ENCODE data around the gene CEPT1. TPM values are rescaled to one million over a fixed set of nuclear protein-coding genes. Genes with fewer than 3 reads are reported as not detected.

The CEPT1 gene
- total and polyA plus RNA-seq, 2 of the 4 experiments (the other 2 are of a cell fraction): 13.3 to 27.4 TPM

DNA sequence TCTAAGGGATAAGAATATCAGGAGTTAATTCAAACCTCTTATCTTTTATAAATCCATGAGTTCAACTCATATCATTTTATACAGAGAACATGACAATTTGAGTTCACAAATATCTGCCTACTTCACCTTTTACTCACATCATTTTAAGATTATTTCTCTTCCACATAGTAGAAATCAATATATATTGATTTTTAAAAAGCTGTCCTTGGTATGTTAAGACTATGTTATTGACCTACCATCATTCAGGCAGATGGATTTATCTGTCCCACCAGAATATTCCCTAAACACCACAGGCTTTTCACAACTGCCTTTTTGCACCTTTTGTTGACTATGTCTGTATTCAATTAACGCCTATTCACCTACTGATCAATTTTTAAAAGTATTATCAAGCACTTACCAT, 13.7 kb upstream of the CEPT1 start:
- no peak overlapping the region for H4K91ac ChIP-seq (ENCODE audit: insufficient read depth, low read depth, low read length)
- H3K27me3 ChIP-seq (ENCODE audit: control insufficient read depth, insufficient read depth, low read length): no peaks in the 10 kb centered on the region
- H2AK5ac ChIP-seq (ENCODE audit: low read depth, low read length): no peak overlapping the region
- H4K8ac ChIP-seq (ENCODE audit: low read depth in 2 of 2, low read length in 2 of 2): no peak overlapping the region
- no peak overlapping the region for H4K5ac ChIP-seq (ENCODE audit: low read depth, low read length)
- dilution Hi-C loops (cut with HindIII; ENCODE audit: low sequenced_read_pairs, unreplicated experiment) (no loop called here), in situ Hi-C loops (cut with MboI; ENCODE audit: low sequenced_read_pairs) (no loop called here), intact Hi-C loops (cut with micrococcal nuclease) (no loop called here)
- no peaks in the 10 kb centered on the region for H4K20me1 ChIP-seq (ENCODE audit: insufficient read depth, low read length)
- no peak overlapping the region for H3K27ac ChIP-seq (ENCODE audit: insufficient read depth, low read length)
- DNase-seq (no peak), ATAC-seq (ENCODE audit: low read depth) (no peak)
- BruUV-seq (replicated peaks): no TSS peak
- no peak overlapping the region for H3K23ac ChIP-seq (ENCODE audit: low read depth, low read length)
- H2BK5ac ChIP-seq (ENCODE audit: low read depth, low read length, poor library complexity, severe bottlenecking): no peak overlapping the region
- ChIA-PET POLR2A (ENCODE audit: unreplicated experiment) (no interaction called here), CTCF (no interaction called here)
- WGBS, 2 experiments (ENCODE audit: extremely low coverage in 2 of 2, insufficient read length in 1 of 2): 86% methylated on average over 1 of the region's 1 CpG; no CpG with 5 or more reads in 1 of the 2 experiments
- no peak overlapping the region for H2BK120ac ChIP-seq (ENCODE audit: low read depth, low read length)
- H3K56ac ChIP-seq (ENCODE audit: extremely low read depth, insufficient read depth, low read length): no peak overlapping the region
- H2AK9ac ChIP-seq (replicated peaks; ENCODE audit: low read depth, low read length, poor library complexity): no peak overlapping the region
- no peaks in the 10 kb centered on the region for H3K4me1 ChIP-seq (ENCODE audit: control insufficient read depth, insufficient read depth, low read length)
- no peak overlapping the region for H3K9ac ChIP-seq (ENCODE audit: low read depth, low read length)
- no peak overlapping the region for H2BK15ac ChIP-seq (ENCODE audit: low read depth, low read length)
- H2BK20ac ChIP-seq (ENCODE audit: low read depth, low read length): no peak overlapping the region
- H3K79me1 ChIP-seq (ENCODE audit: low read depth in 1 of 2, low read length in 2 of 2): peaks cover 0 to 4% of the 10 kb centered on the region in 2 experiments; a peak in 1 of 4 replicates
- H3K18ac ChIP-seq (ENCODE audit: low read depth, low read length): no peak overlapping the region
- no peak overlapping the region for H3K4ac ChIP-seq (ENCODE audit: low read depth, low read length)
- H3K4me3 ChIP-seq (ENCODE audit: insufficient read depth, low read depth, low read length): no peak overlapping the region
- no peaks in the 10 kb centered on the region for H3K9me3 ChIP-seq (ENCODE audit: control insufficient read depth, insufficient read depth, low read length)
- H3K4me2 ChIP-seq (ENCODE audit: low read depth, low read length): no peak overlapping the region
- no peak overlapping the region for H3K14ac ChIP-seq (replicated peaks; ENCODE audit: low read depth, low read length)
- peaks cover 11% of the 10 kb centered on the region; the same call in 1 of the 2 replicates for H3K36me3 ChIP-seq (ENCODE audit: control insufficient read depth, insufficient read depth, low read length)
- H2AFZ ChIP-seq (replicated peaks; ENCODE audit: low read length, poor library complexity): no peak overlapping the region
- TF ChIP-seq FOS (IDR thresholded peaks at IDR 0.05; ENCODE audit: low read depth, low read length): no peak
- no peak for TF ChIP-seq RAD21 (IDR thresholded peaks at IDR 0.05; ENCODE audit: low read length)
- TF ChIP-seq CEBPB (IDR thresholded peaks at IDR 0.05; ENCODE audit: low read depth, low read length): no peak
- TF ChIP-seq RCOR1 (IDR thresholded peaks at IDR 0.05; ENCODE audit: insufficient replicate concordance, low read length): no peak
- H3K9me1 ChIP-seq (ENCODE audit: insufficient read depth, low read length): no peaks in the 10 kb centered on the region; the same call in 1 of the 2 replicates

Data from IMR-90 (cell line).